SK-N-SH (cell line): Measurements from ENCODE around the gene MEG3. TPM values are rescaled to one million over a fixed set of nuclear protein-coding genes. Genes with fewer than 3 reads are reported as not detected.

Experiments used
- CTCF ChIA-PET: fragments of 300-600, 350-600 bp; formaldehyde crosslinking; extraction: SDS; loops from one replicate; lab custom pipeline; 2021; lab: Yijun Ruan, JAX
- POLR2A ChIA-PET: fragments of 350-600 bp; sonication (Branson Sonifier 250); formaldehyde crosslinking; extraction: SDS; loops from one replicate; lab custom pipeline; 2020; ENCODE audit warnings: antibody characterized with exemption, inconsistent platforms; lab: Yijun Ruan, JAX
- DNase-seq: peaks from one replicate; pipeline ENCODE4 v3.0.0; 2012
- H2AFZ ChIP-seq: fragments of 200-600 bp; sonication (generic); 2 replicates; pipeline ENCODE4 v1.8.1; 2016; ENCODE audit warnings: antibody characterized with exemption, mild to moderate bottlenecking, low read depth
- H3F3A ChIP-seq: fragments of 200-600 bp; sonication (generic); replicated peaks from 2 replicates; pipeline ENCODE3; 2016; ENCODE audit warnings: antibody characterized with exemption, mild to moderate bottlenecking; ENCODE audit not compliant: insufficient read depth
- H3K27ac ChIP-seq, 2 experiments: fragments of 200-500 bp in 1 of 2; fragments of 200-600 bp in 1 of 2; sonication (Bioruptor generic) in 1 of 2; sonication (generic), shearing (Covaris generic) in 1 of 2; 2 replicates each; pipeline versions ENCODE4 v1.5.1 to v1.6.1; 2014 to 2016; ENCODE audit warnings: low read depth in 2 of 2, inconsistent platforms in 1 of 2, low read length in 1 of 2, mild to moderate bottlenecking in 1 of 2, mixed read lengths in 1 of 2
- H3K27me3 ChIP-seq: fragments of 200-600 bp; sonication (generic), shearing (Covaris generic); 2 replicates; pipeline ENCODE4 v1.6.1; 2016; ENCODE audit warnings: mixed run types; ENCODE audit not compliant: insufficient read depth
- H3K36me3 ChIP-seq, 2 experiments: fragments of 200-500 bp in 1 of 2; fragments of 200-600 bp in 1 of 2; sonication (Bioruptor generic) in 1 of 2; sonication (generic) in 1 of 2; replicated peaks in 1 of 2; 2 replicates each; pipeline versions ENCODE3 to v1.5.1; 2014 to 2016; ENCODE audit warnings: low read length in 1 of 2, mild to moderate bottlenecking in 1 of 2; ENCODE audit not compliant: insufficient read depth in 2 of 2, control insufficient read depth in 1 of 2
- H3K4me1 ChIP-seq, 2 experiments: fragments of 200-500 bp in 1 of 2; fragments of 200-600 bp in 1 of 2; sonication (Bioruptor generic) in 1 of 2; sonication (generic), shearing (Covaris generic) in 1 of 2; 2 replicates each; pipeline versions ENCODE4 v1.5.1 to v1.6.1; 2014 to 2016; ENCODE audit warnings: low read depth in 1 of 2, low read length in 1 of 2, mixed run types in 1 of 2; ENCODE audit not compliant: insufficient read depth in 2 of 2, control insufficient read depth in 1 of 2
- H3K4me2 ChIP-seq: fragments of 200-600 bp; sonication (generic), shearing (Covaris generic); 2 replicates; pipeline ENCODE4 v1.6.1; 2017; ENCODE audit warnings: mixed run types
- H3K4me3 ChIP-seq, 2 experiments: fragments of 200-500 bp in 1 of 2; fragments of 200-600 bp in 1 of 2; sonication (Bioruptor generic) in 1 of 2; sonication (generic), shearing (Covaris generic) in 1 of 2; 2 replicates each; pipeline versions ENCODE4 v1.5.1 to v1.8.1; 2014 to 2016; ENCODE audit warnings: low read depth in 2 of 2, inconsistent platforms in 1 of 2, low read length in 1 of 2, mild to moderate bottlenecking in 1 of 2, mixed read lengths in 1 of 2, moderate library complexity in 1 of 2
- H3K79me2 ChIP-seq: fragments of 200-600 bp; sonication (generic); 2 replicates; pipeline ENCODE4 v1.8.1; 2017; ENCODE audit warnings: mild to moderate bottlenecking; ENCODE audit not compliant: insufficient read depth
- H3K9ac ChIP-seq: fragments of 200-600 bp; sonication (generic); 2 replicates; pipeline ENCODE4 v1.6.1; 2017; ENCODE audit warnings: mixed run types
- H3K9me2 ChIP-seq: fragments of 200-600 bp; sonication (generic); 2 replicates; pipeline ENCODE4 v1.6.1; 2017; ENCODE audit warnings: mixed run types
- H3K9me3 ChIP-seq: fragments of 200-600 bp; sonication (generic); 2 replicates; pipeline ENCODE4 v1.6.1; 2017; ENCODE audit warnings: mixed run types, mild to moderate bottlenecking, moderate library complexity
- H4K20me1 ChIP-seq: fragments of 200-600 bp; sonication (generic); 2 replicates; pipeline ENCODE4 v1.6.1; 2017; ENCODE audit warnings: mild to moderate bottlenecking, mixed run types; ENCODE audit not compliant: insufficient read depth
- ELF1 ChIP-seq: IDR thresholded peaks from 2 replicates; pipeline ENCODE4 v1.4.0; 2012
- EP300 ChIP-seq, 2 experiments: IDR thresholded peaks; 2 replicates each; pipeline versions ENCODE4 v1.4.0 to v1.6.1; 2012; ENCODE audit warnings: borderline replicate concordance in 1 of 2, low read depth in 1 of 2, low read length in 1 of 2
- FOXM1 ChIP-seq: IDR thresholded peaks from 2 replicates; pipeline ENCODE4 v1.4.0; 2012; ENCODE audit warnings: low read depth, mild to moderate bottlenecking
- MEF2A ChIP-seq: IDR thresholded peaks from 2 replicates; pipeline ENCODE4 v1.4.0; 2012; ENCODE audit warnings: low read depth, borderline replicate concordance
- MXI1 ChIP-seq: IDR thresholded peaks from 2 replicates; pipeline ENCODE4 v1.6.1; 2012; ENCODE audit warnings: mild to moderate bottlenecking, low read depth, low read length, improper control_type of control experiment
- NFIC ChIP-seq: IDR thresholded peaks from 2 replicates; pipeline ENCODE4 v1.4.0; 2012; ENCODE audit warnings: borderline replicate concordance
- POLR2AphosphoS5 ChIP-seq: IDR thresholded peaks from 2 replicates; pipeline ENCODE4 v1.6.1; 2012; ENCODE audit warnings: low read depth, low read length
- RAD21 ChIP-seq: IDR thresholded peaks from 2 replicates; pipeline ENCODE4 v1.6.1; 2012; ENCODE audit warnings: mild to moderate bottlenecking, low read length
- RFX5 ChIP-seq: IDR thresholded peaks from 2 replicates; pipeline ENCODE4 v1.6.1; 2012; ENCODE audit warnings: mild to moderate bottlenecking, improper control_type of control experiment, low read length
- RXRA ChIP-seq: IDR thresholded peaks from 2 replicates; pipeline ENCODE4 v1.4.0; 2012; ENCODE audit warnings: low read depth, mild to moderate bottlenecking, borderline replicate concordance
- SIN3A ChIP-seq: IDR thresholded peaks from 2 replicates; pipeline ENCODE4 v1.6.1; 2012; ENCODE audit warnings: low read depth, mild to moderate bottlenecking, low read length, moderate library complexity, borderline replicate concordance
- SMC3 ChIP-seq: IDR thresholded peaks from 2 replicates; pipeline ENCODE4 v1.6.1; 2012; ENCODE audit warnings: low read depth, low read length, improper control_type of control experiment
- YY1 ChIP-seq: IDR thresholded peaks from 2 replicates; pipeline ENCODE4 v1.4.0; 2012; ENCODE audit warnings: low read depth, mild to moderate bottlenecking
- WGBS: methylation state at CpG from one replicate; pipeline ENCODE4 v1.1.6; 2017; ENCODE audit warnings: low lambda C conversion rate; 5-methylcytosine and 5-hydroxymethylcytosine counted together
- polyA plus RNA-seq, 3 experiments: library from polyadenylated mRNA; depleted of rRNA; stranded (reverse); fragments of >200 nt; gene quantifications; 2 replicates each; pipeline ENCODE4 v1.2.3, GENCODE V29; 2012
- TF ChIP-seq, protein P1 (sequence below): IDR thresholded peaks from 2 replicates; pipeline ENCODE4 v1.6.1; 2012; ENCODE audit warnings: mild to moderate bottlenecking, low read depth, low read length, moderate library complexity
- TF ChIP-seq, protein P2 (sequence below): fragments of 150-350 bp; IDR thresholded peaks from 2 replicates; pipeline ENCODE4 v1.6.1; 2016; ENCODE audit warnings: mild to moderate bottlenecking, low read depth, low read length
- TF ChIP-seq, protein P3 (sequence below): IDR thresholded peaks from 2 replicates; pipeline ENCODE4; 2012
- TF ChIP-seq, protein P4 (sequence below): fragments of 200-600 bp; sonication (generic); IDR thresholded peaks from 2 replicates; pipeline ENCODE4 v1.6.1; 2017; ENCODE audit warnings: antibody characterized with exemption, mild to moderate bottlenecking, moderate library complexity

Gene MEG3
- polyA plus RNA-seq, 1 of the 3 experiments (the other 2 are of a cell fraction), result not detected

DNA sequence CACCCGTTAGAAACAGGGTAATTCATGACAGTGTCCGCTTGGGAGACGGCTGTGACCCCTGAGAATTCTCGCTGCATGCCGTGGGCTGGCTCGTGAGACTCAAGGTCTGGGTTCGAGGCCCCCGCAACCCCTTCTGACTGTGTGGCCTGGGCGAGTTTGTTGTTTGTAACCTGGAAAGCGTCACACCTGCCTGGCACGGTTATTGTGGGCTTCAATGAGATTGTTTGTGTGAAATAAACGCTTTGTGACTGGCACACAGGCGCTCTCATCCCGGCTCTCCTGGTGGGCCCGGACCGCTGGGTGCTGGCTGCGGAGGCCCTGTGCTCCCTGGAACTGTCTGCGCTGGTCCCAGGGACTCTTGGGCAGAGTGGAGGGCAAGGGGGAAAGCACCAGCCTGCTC lies 33.9 kb downstream of the MEG3 start:
- H3K4me3 ChIP-seq, result no peak overlapping the region
- peaks cover 0 to 6% of the 10 kb centered on the region in 2 experiments; a peak in 2 of 4 replicates for H3K4me1 ChIP-seq
- TF ChIP-seq, protein P1, sequence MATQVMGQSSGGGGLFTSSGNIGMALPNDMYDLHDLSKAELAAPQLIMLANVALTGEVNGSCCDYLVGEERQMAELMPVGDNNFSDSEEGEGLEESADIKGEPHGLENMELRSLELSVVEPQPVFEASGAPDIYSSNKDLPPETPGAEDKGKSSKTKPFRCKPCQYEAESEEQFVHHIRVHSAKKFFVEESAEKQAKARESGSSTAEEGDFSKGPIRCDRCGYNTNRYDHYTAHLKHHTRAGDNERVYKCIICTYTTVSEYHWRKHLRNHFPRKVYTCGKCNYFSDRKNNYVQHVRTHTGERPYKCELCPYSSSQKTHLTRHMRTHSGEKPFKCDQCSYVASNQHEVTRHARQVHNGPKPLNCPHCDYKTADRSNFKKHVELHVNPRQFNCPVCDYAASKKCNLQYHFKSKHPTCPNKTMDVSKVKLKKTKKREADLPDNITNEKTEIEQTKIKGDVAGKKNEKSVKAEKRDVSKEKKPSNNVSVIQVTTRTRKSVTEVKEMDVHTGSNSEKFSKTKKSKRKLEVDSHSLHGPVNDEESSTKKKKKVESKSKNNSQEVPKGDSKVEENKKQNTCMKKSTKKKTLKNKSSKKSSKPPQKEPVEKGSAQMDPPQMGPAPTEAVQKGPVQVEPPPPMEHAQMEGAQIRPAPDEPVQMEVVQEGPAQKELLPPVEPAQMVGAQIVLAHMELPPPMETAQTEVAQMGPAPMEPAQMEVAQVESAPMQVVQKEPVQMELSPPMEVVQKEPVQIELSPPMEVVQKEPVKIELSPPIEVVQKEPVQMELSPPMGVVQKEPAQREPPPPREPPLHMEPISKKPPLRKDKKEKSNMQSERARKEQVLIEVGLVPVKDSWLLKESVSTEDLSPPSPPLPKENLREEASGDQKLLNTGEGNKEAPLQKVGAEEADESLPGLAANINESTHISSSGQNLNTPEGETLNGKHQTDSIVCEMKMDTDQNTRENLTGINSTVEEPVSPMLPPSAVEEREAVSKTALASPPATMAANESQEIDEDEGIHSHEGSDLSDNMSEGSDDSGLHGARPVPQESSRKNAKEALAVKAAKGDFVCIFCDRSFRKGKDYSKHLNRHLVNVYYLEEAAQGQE, result no peak
- no peak for TF ChIP-seq ELF1
- TF ChIP-seq MXI1, result no peak
- TF ChIP-seq NFIC, result no peak
- TF ChIP-seq, protein P2, sequence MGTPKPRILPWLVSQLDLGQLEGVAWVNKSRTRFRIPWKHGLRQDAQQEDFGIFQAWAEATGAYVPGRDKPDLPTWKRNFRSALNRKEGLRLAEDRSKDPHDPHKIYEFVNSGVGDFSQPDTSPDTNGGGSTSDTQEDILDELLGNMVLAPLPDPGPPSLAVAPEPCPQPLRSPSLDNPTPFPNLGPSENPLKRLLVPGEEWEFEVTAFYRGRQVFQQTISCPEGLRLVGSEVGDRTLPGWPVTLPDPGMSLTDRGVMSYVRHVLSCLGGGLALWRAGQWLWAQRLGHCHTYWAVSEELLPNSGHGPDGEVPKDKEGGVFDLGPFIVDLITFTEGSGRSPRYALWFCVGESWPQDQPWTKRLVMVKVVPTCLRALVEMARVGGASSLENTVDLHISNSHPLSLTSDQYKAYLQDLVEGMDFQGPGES, result no peak
- no peak for TF ChIP-seq RAD21
- TF ChIP-seq, all 33 proteins: peak for 0
- ChIA-PET CTCF (interaction anchor here (1.2 kb wide), 1 partner anchor 9 kb away, joined by 3 read pairs; no protein-coding TSS in a partner anchor), POLR2A (no interaction called here)
- H3K27ac ChIP-seq, result no peak overlapping the region
- no peaks in the 10 kb centered on the region for H3K27me3 ChIP-seq
- WGBS, result 59% methylated on average over 13 of the region's 18 CpGs
- H3F3A ChIP-seq, result no peaks in the 10 kb centered on the region
- H4K20me1 ChIP-seq, result no peaks in the 10 kb centered on the region
- H3K36me3 ChIP-seq, result no peaks in the 10 kb centered on the region
- no peaks in the 10 kb centered on the region for H3K9me3 ChIP-seq
- no peak overlapping the region for H2AFZ ChIP-seq
- no peak for DNase-seq
- H3K4me2 ChIP-seq, result no peak overlapping the region
- no peak overlapping the region for H3K9ac ChIP-seq
- no peaks in the 10 kb centered on the region for H3K9me2 ChIP-seq
- H3K79me2 ChIP-seq, result no peaks in the 10 kb centered on the region

DNA sequence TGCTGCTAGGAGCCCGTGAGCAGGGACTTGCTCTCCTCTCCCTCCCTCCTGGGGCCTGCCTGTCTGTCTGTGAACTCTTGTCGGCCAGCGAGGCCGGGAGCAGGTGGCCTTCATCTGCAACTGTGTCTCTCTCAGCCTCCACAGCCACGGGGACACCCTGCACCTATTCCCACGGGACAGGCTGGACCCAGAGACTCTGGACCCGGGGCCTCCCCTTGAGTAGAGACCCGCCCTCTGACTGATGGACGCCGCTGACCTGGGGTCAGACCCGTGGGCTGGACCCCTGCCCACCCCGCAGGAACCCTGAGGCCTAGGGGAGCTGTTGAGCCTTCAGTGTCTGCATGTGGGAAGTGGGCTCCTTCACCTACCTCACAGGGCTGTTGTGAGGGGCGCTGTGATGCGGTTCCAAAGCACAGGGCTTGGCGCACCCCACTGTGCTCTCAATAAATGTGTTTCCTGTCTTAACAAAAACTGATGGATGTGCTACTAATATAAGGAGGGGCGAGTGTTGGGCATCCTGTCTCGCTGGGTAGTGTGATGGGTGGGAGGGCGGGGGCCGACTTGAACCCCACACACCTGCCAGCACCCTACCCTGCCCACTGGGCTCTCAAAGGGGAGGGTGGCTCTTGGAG lies 34.8 kb downstream of the MEG3 start:
- WGBS, result 56% methylated on average over 11 of the region's 19 CpGs
- H3F3A ChIP-seq, result no peaks in the 10 kb centered on the region

More for the DNA sequence above, 34.8 kb downstream of the MEG3 start:
- H4K20me1 ChIP-seq, result no peaks in the 10 kb centered on the region
- H3K36me3 ChIP-seq, result no peaks in the 10 kb centered on the region
- DNase-seq, result no peak
- H2AFZ ChIP-seq, result no peak overlapping the region
- no peaks in the 10 kb centered on the region for H3K9me2 ChIP-seq
- no peak overlapping the region for H3K27ac ChIP-seq
- no peaks in the 10 kb centered on the region for H3K79me2 ChIP-seq
- H3K4me2 ChIP-seq, result no peak overlapping the region
- H3K4me1 ChIP-seq, result peaks cover 0 to 6% of the 10 kb centered on the region in 2 experiments; a peak in 2 of 4 replicates
- TF ChIP-seq RXRA, result no peak
- no peak for TF ChIP-seq MEF2A
- TF ChIP-seq RAD21, result no peak
- no peak for TF ChIP-seq FOXM1
- no peak for TF ChIP-seq RFX5
- no peak for TF ChIP-seq EP300 (IDR thresholded peaks at IDR 0.05; ENCODE audit: borderline replicate concordance in 1 of 2, low read depth in 1 of 2, low read length in 1 of 2)
- no peak for TF ChIP-seq SIN3A
- no peak for TF ChIP-seq YY1
- TF ChIP-seq, protein P3, sequence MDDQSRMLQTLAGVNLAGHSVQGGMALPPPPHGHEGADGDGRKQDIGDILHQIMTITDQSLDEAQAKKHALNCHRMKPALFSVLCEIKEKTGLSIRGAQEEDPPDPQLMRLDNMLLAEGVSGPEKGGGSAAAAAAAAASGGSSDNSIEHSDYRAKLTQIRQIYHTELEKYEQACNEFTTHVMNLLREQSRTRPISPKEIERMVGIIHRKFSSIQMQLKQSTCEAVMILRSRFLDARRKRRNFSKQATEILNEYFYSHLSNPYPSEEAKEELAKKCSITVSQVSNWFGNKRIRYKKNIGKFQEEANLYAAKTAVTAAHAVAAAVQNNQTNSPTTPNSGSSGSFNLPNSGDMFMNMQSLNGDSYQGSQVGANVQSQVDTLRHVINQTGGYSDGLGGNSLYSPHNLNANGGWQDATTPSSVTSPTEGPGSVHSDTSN, result no peak
- TF ChIP-seq SMC3, result no peak
- TF ChIP-seq POLR2AphosphoS5, result no peak
- TF ChIP-seq, protein P4, sequence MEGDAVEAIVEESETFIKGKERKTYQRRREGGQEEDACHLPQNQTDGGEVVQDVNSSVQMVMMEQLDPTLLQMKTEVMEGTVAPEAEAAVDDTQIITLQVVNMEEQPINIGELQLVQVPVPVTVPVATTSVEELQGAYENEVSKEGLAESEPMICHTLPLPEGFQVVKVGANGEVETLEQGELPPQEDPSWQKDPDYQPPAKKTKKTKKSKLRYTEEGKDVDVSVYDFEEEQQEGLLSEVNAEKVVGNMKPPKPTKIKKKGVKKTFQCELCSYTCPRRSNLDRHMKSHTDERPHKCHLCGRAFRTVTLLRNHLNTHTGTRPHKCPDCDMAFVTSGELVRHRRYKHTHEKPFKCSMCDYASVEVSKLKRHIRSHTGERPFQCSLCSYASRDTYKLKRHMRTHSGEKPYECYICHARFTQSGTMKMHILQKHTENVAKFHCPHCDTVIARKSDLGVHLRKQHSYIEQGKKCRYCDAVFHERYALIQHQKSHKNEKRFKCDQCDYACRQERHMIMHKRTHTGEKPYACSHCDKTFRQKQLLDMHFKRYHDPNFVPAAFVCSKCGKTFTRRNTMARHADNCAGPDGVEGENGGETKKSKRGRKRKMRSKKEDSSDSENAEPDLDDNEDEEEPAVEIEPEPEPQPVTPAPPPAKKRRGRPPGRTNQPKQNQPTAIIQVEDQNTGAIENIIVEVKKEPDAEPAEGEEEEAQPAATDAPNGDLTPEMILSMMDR, result no peak
- TF ChIP-seq, protein P2, result no peak
- ChIA-PET POLR2A (no interaction called here), CTCF (interaction anchor here (1.2 kb wide), 1 partner anchor 10 kb away, joined by 3 read pairs; no protein-coding TSS in a partner anchor)
- no peak overlapping the region for H3K9ac ChIP-seq
- no peaks in the 10 kb centered on the region for H3K9me3 ChIP-seq
- H3K4me3 ChIP-seq, result no peak overlapping the region
- no peaks in the 10 kb centered on the region for H3K27me3 ChIP-seq
